ENCODE data around the gene PDAP1. TPM values are rescaled to one million over a fixed set of nuclear protein-coding genes. Genes with fewer than 3 reads are reported as not detected.

Gene PDAP1
- total and polyA plus RNA-seq, 2 of the 13 experiments (the other 11 are each of a cell fraction or from before 2014, with no cell fraction given): 13.0 to 100 TPM

DNA sequence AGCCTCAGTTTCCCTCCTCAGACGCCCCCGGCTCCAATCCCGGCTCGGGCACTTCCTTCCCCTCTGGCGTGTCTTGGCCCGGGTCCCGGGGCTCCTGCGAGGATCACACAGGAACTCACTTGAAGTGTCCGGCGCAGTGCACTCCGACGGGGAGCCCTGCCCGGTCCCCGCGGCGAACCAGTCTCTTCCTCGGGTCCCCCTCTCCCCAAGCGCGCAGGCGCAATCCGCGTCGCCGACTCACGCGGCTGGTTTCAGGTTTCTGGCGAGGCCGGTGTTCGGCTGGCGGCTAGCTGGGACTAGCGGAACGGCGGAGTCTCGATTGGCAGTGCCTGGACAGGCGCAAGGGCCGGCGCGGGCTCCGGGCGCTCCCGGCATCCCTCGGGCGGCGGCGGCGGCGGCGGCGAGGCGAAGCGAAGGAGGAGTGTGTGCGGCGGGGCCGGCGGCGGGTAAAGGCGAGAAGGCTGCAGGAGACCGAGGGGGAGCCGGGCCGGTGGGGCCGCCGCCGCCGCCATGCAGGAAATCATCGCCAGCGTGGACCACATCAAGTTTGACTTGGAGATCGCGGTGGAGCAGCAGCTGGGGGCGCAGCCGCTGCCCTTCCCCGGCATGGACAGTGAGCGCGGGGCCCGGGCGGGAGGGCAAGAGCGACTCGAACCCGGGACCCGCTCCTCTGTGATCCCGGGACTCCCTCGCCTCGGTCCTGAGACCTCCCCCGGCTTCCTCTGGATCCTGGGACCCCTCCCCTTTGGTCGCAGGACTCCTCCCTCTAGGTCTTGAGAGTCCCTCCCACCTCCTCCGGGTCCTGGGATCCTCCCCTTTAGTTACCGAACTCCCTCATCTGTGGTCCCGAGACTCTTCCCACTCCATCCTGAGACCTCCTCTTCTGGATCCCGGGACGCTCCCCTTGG is 30.4 kb upstream of the PDAP1 start, which contains the start of the genes CPSF4 and PTCD1 (continued):
- TF ChIP-seq, protein P1, sequence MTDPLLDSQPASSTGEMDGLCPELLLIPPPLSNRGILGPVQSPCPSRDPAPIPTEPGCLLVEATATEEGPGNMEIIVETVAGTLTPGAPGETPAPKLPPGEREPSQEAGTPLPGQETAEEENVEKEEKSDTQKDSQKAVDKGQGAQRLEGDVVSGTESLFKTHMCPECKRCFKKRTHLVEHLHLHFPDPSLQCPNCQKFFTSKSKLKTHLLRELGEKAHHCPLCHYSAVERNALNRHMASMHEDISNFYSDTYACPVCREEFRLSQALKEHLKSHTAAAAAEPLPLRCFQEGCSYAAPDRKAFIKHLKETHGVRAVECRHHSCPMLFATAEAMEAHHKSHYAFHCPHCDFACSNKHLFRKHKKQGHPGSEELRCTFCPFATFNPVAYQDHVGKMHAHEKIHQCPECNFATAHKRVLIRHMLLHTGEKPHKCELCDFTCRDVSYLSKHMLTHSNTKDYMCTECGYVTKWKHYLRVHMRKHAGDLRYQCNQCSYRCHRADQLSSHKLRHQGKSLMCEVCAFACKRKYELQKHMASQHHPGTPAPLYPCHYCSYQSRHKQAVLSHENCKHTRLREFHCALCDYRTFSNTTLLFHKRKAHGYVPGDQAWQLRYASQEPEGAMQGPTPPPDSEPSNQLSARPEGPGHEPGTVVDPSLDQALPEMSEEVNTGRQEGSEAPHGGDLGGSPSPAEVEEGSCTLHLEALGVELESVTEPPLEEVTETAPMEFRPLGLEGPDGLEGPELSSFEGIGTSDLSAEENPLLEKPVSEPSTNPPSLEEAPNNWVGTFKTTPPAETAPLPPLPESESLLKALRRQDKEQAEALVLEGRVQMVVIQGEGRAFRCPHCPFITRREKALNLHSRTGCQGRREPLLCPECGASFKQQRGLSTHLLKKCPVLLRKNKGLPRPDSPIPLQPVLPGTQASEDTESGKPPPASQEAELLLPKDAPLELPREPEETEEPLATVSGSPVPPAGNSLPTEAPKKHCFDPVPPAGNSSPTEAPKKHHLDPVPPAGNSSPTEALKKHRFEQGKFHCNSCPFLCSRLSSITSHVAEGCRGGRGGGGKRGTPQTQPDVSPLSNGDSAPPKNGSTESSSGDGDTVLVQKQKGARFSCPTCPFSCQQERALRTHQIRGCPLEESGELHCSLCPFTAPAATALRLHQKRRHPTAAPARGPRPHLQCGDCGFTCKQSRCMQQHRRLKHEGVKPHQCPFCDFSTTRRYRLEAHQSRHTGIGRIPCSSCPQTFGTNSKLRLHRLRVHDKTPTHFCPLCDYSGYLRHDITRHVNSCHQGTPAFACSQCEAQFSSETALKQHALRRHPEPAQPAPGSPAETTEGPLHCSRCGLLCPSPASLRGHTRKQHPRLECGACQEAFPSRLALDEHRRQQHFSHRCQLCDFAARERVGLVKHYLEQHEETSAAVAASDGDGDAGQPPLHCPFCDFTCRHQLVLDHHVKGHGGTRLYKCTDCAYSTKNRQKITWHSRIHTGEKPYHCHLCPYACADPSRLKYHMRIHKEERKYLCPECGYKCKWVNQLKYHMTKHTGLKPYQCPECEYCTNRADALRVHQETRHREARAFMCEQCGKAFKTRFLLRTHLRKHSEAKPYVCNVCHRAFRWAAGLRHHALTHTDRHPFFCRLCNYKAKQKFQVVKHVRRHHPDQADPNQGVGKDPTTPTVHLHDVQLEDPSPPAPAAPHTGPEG (CRISPR knock-in tag; IDR thresholded peaks at IDR 0.05): peak; percentile 81; the same call in 1 of the 2 replicates
- no peak for TF ChIP-seq ZNF460 (CRISPR knock-in tag; IDR thresholded peaks at IDR 0.05; ENCODE audit: borderline replicate concordance)
- no peak for TF ChIP-seq HHEX (CRISPR knock-in tag; IDR thresholded peaks at IDR 0.05)
- no peak for TF ChIP-seq ZFP62 (CRISPR knock-in tag; IDR thresholded peaks at IDR 0.05)
- 0 out of 2 replicates have a peak, but pooled peaks have one; percentile 37 for TF ChIP-seq SRY (CRISPR knock-in tag; IDR thresholded peaks at IDR 0.05)
- TF ChIP-seq TAF15 (IDR thresholded peaks at IDR 0.05; ENCODE audit: low read depth, low read length, poor library complexity, severe bottlenecking): peak; percentile 61
- peak; percentile 95 for TF ChIP-seq ZNF563 (CRISPR knock-in tag; IDR thresholded peaks at IDR 0.05)
- TF ChIP-seq MEIS2 (CRISPR knock-in tag; IDR thresholded peaks at IDR 0.05): no peak; the same call in 1 of the 2 replicates
- TF ChIP-seq ZBTB38 (CRISPR knock-in tag; IDR thresholded peaks at IDR 0.05): peak; percentile 93
- TF ChIP-seq, protein P2, sequence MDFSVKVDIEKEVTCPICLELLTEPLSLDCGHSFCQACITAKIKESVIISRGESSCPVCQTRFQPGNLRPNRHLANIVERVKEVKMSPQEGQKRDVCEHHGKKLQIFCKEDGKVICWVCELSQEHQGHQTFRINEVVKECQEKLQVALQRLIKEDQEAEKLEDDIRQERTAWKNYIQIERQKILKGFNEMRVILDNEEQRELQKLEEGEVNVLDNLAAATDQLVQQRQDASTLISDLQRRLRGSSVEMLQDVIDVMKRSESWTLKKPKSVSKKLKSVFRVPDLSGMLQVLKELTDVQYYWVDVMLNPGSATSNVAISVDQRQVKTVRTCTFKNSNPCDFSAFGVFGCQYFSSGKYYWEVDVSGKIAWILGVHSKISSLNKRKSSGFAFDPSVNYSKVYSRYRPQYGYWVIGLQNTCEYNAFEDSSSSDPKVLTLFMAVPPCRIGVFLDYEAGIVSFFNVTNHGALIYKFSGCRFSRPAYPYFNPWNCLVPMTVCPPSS (IDR thresholded peaks at IDR 0.05): no peak
- 0 out of 2 replicates have a peak, but pooled peaks have one; percentile 31 for TF ChIP-seq GLI4 (CRISPR knock-in tag; IDR thresholded peaks at IDR 0.05; ENCODE audit: borderline replicate concordance)
- TF ChIP-seq, protein P3, sequence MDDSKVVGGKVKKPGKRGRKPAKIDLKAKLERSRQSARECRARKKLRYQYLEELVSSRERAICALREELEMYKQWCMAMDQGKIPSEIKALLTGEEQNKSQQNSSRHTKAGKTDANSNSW (CRISPR knock-in tag; IDR thresholded peaks at IDR 0.05; ENCODE audit: borderline replicate concordance): no peak
- no peak for TF ChIP-seq LCORL (IDR thresholded peaks at IDR 0.05)
- TF ChIP-seq LCORL (CRISPR knock-in tag; IDR thresholded peaks at IDR 0.05): peak; percentile 43; the same call in 1 of the 2 replicates
- TF ChIP-seq ZNF34 (CRISPR knock-in tag; IDR thresholded peaks at IDR 0.05; ENCODE audit: borderline replicate concordance): no peak
- TF ChIP-seq PCBP1 (IDR thresholded peaks at IDR 0.05; ENCODE audit: borderline replicate concordance, low read depth, low read length): no peak
- no peak for TF ChIP-seq NFIB (CRISPR knock-in tag; IDR thresholded peaks at IDR 0.05; ENCODE audit: borderline replicate concordance)
- no peak for TF ChIP-seq ZFP36L2 (CRISPR knock-in tag; IDR thresholded peaks at IDR 0.05)
- TF ChIP-seq DPF2 (CRISPR knock-in tag; IDR thresholded peaks at IDR 0.05; ENCODE audit: borderline replicate concordance, low read depth): no peak
- peak; percentile 49; the same call in 1 of the 2 replicates for TF ChIP-seq FOXO1 (CRISPR knock-in tag; IDR thresholded peaks at IDR 0.05)
- TF ChIP-seq TOPORS (CRISPR knock-in tag; IDR thresholded peaks at IDR 0.05): peak; percentile 87
